GM15510 (cell line): ENCODE results near the gene YBX1.

Experiments used
- POLR2A ChIP-seq: IDR thresholded peaks from 3 replicates; pipeline ENCODE4 v1.6.1; 2011; ENCODE audit warnings: borderline replicate concordance; ENCODE audit not compliant: insufficient read length; ENCODE audit errors: extremely low read depth

Gene YBX1

DNA sequence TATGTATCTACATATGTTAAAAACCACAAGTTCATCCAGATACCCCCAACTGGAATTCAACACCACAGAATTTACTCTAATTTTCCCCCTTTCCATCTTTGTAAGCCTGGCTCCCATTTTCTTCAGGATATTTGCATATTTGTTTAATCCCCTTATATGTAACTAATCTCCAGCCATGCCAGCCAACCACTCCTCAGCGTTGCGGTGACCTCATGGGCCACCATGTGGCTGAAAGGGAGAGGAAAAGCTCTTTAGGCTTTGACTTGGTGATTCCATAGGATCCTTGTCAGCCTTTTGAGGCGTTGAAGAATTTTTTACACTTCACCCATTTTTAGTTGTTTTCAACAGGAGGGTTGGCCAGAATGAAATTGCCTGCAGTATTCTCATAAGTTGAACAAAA, 47.8 kb downstream of the YBX1 start:
- TF ChIP-seq POLR2A = no peak

DNA sequence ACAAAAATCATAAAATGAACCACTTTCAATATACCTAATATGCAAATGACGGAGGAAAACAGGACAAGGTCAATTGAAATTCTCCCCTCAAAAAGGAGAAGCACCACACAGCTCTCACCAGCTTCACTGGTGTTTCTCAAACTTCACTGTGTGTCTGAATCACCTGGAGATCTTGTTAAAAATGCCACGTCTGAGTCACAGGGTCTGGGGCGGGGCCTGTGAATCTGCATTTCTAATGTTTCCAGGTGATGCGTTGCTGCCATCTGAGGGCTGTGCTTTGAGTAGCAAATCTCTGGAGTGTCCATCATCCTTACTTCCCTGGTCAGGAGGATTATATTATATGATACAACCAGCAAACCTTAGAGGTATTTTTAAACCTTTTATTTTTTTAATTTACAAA, 48.8 kb downstream of the YBX1 start:
- no peak for TF ChIP-seq POLR2A

DNA sequence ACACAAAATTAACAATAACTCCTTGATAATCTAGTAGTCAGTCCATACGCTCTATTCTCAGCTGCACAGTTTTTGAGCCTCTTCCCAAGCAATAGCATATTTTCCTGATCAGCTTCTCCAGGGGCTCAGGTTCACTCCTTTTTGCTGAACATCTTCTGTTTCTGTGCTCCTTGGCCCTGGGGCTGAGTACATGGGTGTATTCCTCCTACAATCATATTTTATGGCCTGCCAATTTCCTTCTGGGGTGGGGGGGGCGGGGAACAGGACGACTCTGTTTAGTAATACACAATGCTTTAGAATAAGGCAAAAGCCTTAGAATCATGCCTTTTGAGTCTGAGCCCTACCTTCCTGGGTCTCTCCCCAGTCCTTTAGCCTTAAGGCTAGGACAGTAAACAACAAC, 49.4 kb downstream of the YBX1 start:
- no peak for TF ChIP-seq POLR2A

DNA sequence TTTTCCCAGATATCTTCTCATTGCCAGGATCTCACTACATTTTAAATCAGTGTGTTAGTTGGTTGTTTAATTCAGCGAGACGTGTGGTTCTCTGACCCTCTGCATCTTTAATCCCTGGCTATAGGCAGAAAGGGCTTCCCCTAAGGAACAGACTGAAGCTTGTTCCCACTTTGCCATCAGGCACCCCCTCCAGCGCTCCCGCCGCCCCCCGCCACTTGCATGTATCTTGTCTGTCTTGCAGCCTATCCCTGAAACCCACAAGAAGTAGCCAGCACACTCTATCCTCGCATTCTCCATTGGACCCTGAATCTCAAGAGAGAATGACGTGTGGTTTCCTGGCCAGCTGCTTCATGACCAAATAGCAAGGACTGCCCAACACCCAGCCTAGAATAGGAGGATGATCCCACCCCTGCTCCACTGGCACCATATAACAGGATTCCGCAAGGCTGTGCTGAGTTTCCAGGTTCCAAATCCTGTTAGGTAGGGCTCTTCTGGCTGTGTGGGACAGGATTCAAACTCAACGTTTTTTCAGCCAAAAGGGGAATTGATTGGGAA, 50.0 kb downstream of the YBX1 start:
- TF ChIP-seq POLR2A = no peak

DNA sequence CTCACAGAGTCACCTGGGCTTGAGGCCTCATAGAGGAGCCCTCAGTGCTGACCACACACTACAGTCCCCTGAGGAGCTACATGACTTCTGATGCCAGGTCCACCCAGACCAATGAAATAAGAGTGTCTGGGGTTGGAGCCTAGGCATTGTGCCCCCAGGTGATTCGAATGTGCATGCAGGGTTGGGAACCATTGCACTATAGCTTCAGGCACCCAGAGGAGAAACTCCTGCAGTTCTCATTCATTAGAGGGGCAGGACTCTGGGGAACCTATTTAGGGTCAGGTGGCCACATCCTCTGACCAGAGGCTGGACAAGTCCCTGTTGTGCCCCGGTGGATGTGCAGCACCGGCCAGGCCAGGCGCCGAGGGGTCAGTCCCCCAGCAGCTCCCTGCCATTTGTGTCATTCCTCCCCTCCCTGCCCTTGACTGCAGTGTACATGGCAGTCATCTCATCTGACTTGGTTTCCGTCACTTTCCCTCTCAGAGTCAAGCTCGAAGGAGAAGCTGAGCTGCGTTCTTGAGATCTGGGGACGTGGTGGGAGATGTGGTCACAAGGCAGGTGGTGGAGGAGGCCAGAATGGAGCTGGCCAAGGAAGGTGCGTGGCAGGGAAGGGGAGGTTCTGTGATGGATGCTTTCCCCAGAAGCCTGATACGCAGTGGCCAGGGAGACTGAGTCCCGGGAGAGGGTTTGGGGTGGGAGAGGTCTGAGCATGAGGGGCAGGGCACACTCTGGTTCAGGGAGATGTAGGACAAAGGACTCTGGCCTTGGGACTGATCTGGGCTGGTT, 51.4 kb downstream of the YBX1 start:
- no peak for TF ChIP-seq POLR2A

DNA sequence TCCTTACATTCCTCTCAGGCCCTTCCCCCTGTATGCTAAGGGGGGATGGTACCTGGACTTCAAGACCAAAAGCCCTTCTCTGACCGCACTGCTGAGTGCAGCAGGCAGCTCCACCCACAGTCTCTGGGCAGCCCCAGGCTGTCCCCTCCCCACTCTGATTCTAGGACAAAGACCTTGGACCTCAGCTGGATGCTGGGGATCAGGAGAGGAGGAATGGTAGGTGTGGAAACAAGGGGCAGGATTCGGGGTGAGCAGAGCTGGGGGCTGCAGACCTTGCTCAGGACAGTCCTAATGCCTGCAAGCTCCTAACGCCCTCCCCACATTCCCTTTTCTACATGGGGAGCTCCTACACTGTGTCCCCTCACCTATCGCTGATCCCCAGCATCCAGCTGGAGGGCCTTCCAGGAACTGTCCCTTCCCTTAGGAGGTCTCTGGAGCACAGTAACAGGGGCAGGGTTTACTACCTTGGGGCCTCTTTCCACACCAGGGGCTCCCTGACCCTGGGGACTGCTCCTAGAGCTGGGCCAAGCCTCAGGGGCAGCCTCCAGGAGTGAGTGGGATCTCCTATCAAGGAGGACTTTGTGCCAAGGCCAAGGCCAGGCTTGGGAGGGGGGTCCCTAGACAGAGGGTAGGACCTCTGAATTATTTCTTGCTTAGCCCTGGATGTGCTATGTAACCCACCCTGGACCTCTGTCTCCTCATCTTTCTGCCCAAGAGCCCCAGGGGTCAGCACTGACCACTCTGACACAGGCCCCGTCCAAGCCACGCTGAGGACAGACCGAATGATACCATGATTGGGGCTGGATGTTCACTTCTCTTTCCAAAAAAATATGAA, 52.2 kb downstream of the YBX1 start:
- TF ChIP-seq POLR2A = no peak

DNA sequence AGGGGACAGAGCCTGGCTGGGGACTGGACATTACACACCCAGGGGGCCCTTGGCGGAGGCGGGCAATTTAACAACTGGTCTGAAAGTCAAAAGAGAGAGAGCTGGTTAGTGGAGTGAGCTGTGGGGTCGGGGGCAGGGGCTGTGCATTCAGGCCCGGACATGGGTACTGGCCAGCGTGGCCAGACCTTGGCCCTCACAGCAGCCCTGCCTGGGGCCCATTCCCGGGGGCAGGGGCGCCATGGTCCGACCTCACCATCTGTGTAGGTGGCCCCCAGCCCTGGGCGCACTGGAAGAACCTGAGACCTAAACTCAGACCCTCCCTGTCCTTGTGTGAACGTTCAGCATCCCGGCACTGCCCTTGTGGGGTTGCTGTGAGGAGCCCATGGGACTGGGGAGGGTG, 52.8 kb downstream of the YBX1 start:
- no peak for TF ChIP-seq POLR2A

DNA sequence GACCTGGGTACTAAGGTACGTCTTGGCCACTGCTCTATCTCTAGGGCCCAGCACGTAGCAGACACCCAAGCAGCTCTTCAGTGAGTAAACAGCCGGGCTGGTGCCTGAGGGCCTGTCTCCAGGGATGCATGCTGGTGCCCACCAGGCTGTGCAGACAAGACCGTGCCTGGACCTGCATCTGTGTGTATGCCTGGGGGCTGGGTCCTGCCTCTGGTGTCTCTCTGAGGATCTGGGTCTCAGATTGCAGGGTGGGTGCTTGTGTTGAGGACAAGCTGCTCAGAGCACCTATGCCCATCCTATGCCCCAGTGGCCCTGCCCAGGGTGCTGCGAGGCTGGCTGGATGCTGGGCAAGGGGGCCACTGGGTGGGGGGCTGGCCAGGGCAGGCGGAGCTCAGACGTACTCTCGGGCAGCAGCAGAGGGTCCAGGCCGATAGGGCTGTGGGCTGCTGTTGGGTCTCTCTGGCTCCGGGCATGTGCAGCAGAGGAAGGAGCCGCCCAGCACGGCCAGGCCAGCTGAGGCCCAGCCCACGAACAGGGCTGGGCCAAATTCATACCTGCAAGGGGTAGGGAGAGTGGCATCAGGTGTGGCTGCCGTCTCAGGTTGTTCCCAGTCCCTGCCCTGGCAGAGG, 53.4 kb downstream of the YBX1 start:
- TF ChIP-seq POLR2A = no peak

DNA sequence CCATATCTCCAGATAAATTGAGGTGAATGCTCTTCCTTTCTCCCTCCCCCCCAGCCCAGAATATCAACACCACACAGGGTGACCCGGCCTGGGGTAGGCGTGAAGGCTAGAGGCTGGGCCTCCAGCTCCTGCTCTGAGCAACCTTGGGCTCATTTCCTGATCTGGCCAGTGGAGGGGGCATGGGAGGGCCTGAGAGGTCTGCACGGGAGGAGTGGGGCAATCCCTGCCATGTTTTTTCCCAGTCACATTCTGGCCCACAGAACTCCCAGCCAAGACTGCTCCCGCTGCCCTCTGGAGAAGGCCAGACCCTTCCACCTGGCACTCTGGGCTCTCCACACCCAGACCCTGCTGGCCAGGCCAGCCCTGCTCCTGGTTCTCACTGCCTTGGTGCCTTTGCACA, 53.9 kb downstream of the YBX1 start:
- no peak for TF ChIP-seq POLR2A

DNA sequence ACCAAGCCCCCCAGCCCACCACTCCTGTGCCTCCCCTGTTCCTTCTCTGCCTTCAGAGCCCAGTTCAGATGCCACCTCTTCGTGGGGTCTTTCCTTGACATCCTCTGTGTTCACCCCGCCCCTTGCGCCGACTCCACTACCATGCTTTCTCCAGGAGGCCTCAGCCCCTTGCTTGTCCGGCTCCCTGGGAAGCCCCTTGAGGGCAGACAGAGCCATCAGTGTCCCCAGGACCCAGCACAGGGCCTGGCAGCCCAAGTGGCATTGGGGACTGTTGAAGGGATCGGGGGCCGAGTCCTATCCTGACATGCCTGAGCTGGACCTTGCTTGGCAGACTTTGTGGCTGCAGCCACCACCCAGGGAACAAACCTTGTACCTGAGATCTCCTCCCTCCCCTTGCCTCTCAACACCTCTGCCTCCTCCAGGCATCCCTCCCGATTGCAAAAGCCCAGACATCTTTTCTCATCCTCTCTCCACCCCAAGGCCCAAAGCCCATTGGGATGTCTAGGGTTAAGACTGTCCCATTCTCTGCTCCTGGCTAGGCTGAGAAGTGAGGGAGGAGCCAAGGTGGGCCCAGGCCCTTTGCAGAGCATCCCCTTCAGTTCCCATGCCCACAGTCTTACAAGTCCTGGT, 54.5 kb downstream of the YBX1 start:
- no peak for TF ChIP-seq POLR2A

DNA sequence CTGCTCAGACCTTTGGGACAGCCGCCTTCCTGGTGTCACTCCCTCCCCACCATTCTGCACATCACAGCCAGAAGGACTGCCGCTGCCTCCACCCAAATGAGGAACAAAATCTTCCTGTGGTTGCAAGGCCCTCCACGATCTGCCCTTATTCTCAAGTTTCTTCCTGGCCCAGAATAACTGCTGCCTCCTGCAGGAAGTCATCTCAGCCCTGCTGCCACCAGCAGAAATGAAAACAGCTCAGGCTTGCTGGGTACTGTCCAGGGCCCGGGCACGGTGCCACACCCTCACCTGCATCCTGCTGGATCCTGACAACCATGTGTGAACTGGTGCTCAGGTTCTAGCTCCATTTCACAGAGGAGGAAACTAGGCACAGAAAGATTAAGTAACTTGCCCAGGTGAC, 55.0 kb downstream of the YBX1 start:
- TF ChIP-seq POLR2A = no peak

DNA sequence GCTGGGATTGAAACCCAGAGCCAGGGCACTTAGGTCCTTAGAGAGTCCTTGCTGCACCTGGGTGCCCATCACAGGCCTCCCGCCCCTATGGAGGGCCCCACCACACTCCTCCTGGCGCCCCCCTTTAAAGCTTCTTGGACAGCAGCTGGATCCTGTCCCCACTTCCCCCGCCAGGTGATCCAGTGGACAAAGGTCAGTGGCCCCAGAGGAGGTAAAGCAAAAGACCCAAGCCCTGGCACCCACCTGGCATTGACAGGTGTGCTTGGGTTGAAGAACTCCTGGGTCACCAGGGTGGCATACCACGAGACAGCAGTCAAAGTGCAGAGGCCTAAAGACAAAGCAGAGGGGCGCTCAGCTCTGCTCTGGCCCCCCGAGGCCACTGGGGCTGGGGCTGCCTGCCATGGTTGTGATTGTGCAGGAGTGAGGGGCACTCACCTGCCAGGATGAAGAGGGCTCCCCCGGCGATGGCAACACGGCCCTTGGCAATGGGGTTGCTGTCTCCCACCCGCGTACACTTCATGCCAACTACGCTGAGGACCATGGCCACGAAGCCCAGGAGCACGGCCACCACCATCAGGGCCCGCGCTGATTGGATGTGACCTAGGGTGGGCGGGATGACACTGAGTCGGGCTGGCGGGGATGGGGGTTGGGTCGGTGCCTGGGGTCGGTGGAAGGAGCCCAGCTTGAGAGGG, 55.9 kb downstream of the YBX1 start:
- no peak for TF ChIP-seq POLR2A

DNA sequence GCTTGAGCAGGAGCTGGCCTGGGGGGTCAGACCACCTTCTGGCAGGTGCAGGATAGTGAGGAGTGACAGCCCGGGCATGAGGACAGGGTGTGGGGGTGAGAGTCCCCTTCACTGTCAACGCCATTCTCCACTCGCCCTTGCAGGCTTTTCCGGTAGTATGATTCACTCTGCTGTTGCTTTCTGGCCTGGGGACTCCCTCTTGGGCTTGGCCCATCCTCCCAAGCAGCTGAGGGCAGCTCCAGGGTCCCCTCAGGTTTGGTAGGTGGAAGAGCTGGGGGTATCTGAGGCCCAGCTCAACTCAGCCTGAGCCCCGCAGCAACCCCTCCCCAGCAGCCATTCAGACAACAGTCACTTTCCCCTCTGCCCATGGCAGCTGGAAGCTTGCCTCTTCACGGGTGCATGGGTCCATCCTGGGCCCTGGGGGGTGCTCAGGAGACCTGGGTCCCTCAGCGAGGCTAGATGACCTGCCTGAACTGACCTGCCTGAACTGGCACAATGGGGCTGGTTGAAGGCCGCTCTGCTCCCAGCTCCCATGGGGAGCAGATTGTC, 56.5 kb downstream of the YBX1 start:
- no peak for TF ChIP-seq POLR2A
